Inflammatory macrophage (primary cell): ENCODE measurements around the gene CHIC1.
"Not testable (repeated sequence)": the region's sequence is repeated elsewhere in the genome, so short reads cannot be mapped to it uniquely, and the experiment has no call there.

ENCODE experiments used
- DNase-seq, 2 donors: peaks; one replicate each; pipeline ENCODE4 v3.0.0-alpha.2; 2020 to 2022
- total RNA-seq, 18 experiments: gene quantifications; one replicate each; lab custom pipeline; 2026; ENCODE audit warnings: mixed read lengths in 6 of 18, inconsistent platforms in 2 of 18; lab: John Stamatoyannopoulos, UW

The CHIC1 gene
- total RNA-seq: 0 to 3.7 (median 0.31) reads per million in 18 experiments

DNA sequence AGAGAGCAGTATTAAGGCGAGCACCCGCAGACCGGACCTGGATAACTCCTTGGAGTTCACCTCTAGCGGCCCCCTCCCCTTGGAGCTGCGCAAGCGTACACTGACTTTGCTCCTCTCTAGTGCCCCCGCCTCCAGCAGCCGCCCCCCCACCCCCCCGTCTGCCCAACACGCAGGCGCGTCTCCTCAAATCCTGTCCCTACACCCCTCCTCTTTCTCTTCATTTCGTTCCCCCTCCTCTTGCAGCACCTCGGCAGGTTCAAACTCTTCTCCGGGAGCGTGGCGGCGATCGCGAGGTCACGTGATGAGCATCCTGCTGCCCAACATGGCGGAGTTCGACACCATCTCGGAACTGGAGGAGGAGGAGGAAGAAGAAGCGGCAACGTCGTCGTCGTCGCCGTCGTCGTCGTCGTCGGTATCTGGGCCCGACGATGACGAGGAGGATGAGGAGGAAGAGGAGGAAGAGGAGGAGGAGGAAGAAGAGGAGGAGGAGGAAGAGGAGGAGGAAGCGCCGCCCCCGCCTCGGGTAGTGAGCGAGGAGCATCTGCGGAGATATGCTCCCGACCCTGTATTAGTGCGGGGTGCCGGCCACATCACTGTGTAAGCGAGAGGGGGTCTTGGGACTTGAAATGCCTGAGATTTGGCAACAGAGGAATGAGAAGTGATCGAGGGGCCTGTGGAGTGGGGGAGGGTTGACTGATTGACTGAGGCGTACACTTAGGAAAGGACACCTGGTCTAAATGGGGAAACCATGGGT is at the start of gene CHIC1:
CHIC1 (plus strand) TSS at position 214 of the 754 bp plus-strand sequence; CDS start at position 302, 88 bp downstream.
- DNase-seq: peak in 1 of 2 donors; percentile 4

DNA sequence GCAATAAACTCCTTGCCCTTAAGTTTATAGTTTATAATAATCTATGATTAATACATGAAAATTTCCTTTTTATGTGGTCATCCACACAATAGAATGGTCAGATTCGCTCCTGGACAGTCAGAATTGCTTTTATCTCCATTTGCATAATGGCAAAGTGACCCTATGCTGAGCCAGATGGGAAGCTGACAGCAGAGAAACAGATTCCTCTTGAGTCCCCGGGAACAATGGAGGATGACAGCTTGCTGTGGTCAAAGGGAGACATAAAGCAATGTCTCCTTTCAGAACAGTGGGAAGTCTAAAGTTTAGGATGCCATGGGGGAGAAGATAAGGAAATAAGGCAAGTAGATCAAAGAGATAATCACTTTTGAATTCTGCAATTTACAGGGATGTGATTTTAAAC is 40.2 kb upstream of the CHIC1 start:
- not testable (repeated sequence) for DNase-seq

GRCh38 chrX:73524906-73525305 is 38.1 kb upstream of the CHIC1 start:
- no peak for DNase-seq

DNA sequence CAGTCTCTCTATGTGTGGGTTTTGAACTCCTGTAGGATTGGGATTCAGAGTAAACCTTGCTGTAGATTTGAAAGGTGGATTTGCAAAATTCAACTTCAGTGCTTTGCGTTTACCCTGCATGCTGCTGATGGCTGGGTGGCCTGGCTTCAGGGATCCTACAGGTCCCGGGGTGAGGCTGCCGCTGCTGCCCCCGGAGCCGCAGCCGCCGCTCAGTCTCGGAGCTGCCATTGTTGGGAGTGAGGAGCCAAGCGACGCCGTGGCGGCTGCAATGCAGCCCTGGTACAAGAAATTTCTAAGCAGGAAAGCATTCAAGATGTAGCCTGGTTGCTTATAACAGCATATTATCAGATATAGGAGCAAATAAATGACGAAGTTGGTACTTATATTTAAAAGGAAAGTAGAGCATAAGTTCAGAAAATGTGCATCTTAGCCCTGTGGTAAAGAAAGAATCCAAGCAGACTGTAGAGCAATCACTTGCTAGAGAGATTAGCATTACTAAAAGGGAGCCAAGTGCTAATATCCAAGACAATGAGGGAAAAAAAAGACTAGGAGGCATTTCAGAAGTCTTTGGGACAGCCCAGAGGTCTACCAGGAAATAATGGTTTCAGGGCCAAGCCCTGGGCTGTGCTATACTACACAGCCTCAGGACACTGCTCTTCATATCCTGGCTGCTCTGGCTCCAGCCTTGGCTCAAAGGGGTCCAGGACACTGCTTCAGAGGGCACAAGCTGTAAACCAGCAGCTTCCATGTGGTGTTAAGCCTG is 36.9 kb upstream of the CHIC1 start:
- no peak for DNase-seq

DNA sequence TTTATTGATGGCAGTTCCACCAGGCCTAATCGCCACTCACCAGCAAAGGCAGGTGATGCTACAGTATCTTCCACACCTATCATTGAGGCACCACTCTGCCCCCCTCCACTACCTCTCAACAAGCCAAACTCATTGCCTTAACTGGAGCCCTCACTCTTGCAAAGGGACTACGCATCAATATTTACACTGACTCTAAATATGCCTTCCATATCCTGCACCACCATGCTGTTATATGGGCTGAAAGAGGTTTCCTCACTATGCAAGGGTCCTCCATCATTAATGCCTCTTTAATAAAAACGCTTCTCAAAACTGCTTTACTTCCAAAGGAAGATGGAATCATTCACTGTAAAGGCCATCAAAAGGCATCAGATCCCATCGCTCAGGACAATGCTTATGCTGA is 31.3 kb upstream of the CHIC1 start:
- DNase-seq: not testable (repeated sequence)

DNA sequence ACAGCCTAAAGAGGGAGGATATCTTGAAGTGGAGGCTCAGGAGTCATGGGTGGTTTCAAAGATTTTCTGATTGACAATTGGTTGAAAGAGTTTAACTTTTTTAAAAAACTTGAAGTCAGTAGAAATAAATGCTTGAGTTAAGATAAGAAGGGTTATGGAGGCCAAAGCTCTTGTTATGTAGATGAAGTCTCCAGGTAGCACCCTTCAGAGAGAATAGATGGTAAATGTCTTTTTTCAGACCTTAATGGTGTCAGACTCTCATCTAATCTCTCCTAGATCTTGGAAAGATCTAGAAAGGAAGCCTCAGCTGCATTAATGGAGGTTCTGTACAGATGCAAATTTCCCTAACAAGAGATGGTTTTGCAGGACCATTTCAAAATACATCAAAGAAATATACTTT is 6.8 kb upstream of the CHIC1 start:
- no peak for DNase-seq

DNA sequence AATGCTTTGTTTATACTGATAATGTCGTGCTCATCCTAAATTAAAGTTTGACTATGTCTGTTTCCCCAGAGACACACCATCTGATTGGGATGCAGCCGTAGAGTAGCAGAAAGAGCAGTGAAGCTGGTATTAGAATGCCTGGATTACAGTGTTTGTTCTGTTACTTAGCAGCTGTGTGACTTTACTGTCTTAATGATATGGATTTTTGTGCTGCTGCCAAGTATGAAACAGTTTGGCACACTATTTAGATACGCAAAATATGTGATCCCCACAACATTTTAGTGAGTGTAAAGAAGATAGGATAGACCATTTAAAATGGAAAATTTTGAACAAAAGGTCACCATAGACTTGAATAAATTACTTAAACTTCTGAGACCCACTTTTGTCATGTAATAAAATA is 1.2 kb upstream of the CHIC1 start:
- DNase-seq: no peak

GRCh38 chrX:73562458-73562857 is 539 bp upstream of the CHIC1 start:
- no peak for DNase-seq

DNA sequence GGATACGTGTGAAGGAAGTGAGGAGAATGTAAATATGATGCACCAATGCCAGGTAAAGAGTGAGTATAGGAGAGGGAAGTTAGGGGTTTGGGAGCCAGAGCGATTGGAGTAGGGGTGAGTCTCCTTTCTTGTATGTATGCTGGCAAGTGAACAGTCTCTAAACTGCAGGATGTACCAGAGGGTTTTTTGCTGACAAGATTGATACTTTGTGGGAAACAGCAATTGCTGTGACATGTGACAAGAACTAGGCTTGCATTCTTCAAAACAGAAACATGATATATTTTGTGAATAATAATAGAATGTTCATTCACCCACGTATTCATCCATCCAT is 706 bp downstream of the CHIC1 start:
- DNase-seq: no peak

- DNase-seq: no peak
These were observed 14.4 kb downstream of the CHIC1 start for GRCh38 chrX:73577361-73577760.

GRCh38 chrX:73581002-73581628 is 18.1 kb downstream of the CHIC1 start:
- no peak for DNase-seq

- DNase-seq: not testable (repeated sequence)
These were observed 34.8 kb downstream of the CHIC1 start for GRCh38 chrX:73597758-73598157.

DNA sequence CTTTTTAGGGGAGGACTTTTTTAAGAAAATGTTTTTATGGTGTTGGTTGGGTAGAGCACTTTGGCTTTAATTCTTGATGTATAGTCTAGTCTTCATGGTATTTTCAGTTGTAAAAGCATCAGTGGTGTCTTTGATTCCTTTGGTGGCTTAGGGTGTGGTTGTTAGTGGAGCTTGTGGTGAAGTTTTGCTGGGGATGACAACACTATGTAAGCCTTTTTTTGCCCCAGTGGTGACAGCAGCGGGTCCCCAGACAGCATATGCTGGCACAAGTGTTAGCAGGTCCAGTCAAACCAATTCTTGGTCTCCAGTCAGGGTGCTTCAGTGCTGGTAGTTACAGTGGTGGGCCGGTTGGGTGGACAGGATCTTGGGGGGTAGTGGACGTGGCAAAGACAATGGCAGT is 52.0 kb downstream of the CHIC1 start:
- DNase-seq: no peak

- not testable (repeated sequence) for DNase-seq
These were observed 78.7 kb downstream of the CHIC1 start for GRCh38 chrX:73641669-73642068.

- DNase-seq: no peak
These were observed 84.2 kb downstream of the CHIC1 start for GRCh38 chrX:73647212-73647611.

- DNase-seq: no peak
These were observed 84.8 kb downstream of the CHIC1 start for GRCh38 chrX:73647632-73648322.

- DNase-seq: not testable (repeated sequence)
These were observed 98.3 kb downstream of the CHIC1 start for GRCh38 chrX:73661322-73661721.

- no peak for DNase-seq
These were observed 105.8 kb downstream of the CHIC1 start for GRCh38 chrX:73668779-73669178.

DNA sequence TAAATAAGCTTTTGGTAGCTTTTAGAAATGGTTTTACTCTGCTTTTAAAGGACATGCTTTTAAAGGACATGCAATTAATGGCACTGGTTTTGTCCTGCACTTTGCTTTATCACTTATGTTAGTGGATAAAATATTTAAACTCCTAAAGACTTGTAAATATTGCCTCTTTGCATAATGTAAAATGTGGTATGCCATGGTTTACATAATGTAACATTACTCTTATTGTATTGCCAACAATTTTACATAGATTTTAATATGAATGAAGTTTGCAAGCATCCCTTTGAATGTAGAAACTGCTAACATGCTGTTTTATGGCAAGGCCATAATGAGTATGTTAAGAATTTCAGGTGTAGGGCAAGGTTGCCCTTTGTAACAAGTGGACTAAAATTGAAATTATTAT is 118.4 kb downstream of the CHIC1 start:
- no peak for DNase-seq

- no peak for DNase-seq
These were observed 120.4 kb downstream of the CHIC1 start for GRCh38 chrX:73683236-73683859.

DNA sequence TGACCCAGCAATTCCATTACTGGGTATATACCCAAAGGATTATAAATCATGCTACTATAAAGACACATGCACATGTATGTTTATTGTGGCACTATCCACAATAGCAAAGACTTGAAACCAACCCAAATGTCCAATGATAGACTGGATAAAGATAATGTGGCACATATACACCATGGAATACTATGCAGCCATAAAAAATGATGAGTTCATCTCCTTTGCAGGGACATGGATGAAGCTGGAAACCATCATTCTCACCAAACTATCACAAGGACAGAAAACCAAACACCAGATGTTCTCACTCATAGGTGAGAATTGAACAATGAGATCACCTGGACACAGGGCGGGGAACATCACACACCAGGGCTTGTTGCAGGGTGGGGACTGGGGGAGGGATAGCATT is 144.0 kb downstream of the CHIC1 start:
- not testable (repeated sequence) for DNase-seq

- no peak for DNase-seq
These were observed 165.6 kb downstream of the CHIC1 start for GRCh38 chrX:73728602-73729001.
